NK-92 (cell line): Measurements from ENCODE around the gene HTR3E.
"Not testable (repeated sequence)": the region's sequence is repeated elsewhere in the genome, so short reads cannot be mapped to it uniquely, and the experiment has no call there.

ENCODE experiments used
- DNase-seq: peaks from one replicate; lab custom pipeline; 2025; ENCODE audit not compliant: unreplicated experiment; lab: John Stamatoyannopoulos, UW

HTR3E gene, protein sequence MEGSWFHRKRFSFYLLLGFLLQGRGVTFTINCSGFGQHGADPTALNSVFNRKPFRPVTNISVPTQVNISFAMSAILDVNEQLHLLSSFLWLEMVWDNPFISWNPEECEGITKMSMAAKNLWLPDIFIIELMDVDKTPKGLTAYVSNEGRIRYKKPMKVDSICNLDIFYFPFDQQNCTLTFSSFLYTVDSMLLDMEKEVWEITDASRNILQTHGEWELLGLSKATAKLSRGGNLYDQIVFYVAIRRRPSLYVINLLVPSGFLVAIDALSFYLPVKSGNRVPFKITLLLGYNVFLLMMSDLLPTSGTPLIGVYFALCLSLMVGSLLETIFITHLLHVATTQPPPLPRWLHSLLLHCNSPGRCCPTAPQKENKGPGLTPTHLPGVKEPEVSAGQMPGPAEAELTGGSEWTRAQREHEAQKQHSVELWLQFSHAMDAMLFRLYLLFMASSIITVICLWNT

DNA sequence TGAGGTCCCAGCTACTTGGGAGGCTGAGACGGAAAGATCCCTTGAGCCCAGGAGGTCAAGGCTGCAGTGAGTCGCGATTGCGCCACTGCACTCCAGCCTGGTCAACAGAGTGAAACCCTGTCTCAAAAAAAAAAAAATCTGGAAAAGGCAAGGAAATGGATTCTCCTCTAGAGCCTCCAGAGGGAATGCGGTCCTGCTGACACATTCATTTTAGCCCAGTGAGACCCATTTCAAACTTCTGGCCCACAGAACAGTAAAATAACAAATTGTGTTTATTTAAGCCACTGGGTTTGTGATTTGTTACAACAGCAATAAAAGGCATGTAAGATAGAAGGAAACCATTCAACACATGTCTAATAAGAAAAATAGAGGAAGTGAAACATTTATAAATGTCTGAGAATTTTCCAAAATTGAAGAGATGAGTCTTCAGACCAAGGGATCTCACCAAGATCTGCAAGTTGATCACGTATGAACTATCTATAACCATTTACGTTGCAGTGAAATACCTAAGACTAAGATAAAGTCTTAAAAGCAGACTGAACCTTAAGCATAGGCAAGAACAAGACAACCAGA lies at the start of gene HTR3E:
HTR3E (plus strand) TSS at position 254 of the 573 bp plus-strand sequence. CDS start 466 bp downstream, outside the sequence.
- DNase-seq = no peak

DNA sequence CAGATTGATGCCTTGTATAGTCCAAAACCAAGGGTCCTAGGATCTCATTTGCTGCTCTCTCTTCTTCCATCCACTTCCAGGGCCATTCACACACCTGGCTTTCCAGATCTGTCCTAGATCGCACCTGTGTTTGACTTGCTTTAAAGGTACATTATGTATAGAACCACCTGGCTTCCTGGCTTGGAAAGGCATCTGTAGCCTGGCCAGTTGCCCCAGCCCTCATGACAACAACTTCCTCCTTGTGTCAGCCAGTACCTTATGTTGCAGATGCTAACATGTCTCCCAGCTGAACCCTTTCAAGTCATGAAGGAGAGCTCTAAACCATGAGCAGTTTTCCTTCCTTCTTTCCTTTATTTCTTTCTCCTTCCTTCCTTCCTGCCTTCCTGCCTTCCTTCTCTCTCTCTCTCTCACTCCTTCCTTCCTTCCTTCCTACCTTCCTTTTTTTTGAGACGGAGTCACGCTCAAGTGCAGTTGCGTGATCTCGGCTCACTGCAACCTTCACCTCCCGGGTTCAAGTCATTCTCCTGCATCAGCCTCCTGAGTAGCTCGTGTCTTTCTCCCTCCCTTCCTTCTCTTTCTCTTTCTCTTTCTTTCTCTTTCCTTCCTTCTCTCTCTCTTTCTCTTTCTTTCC lies 46.5 kb upstream of the HTR3E start:
- no peak for DNase-seq

DNA sequence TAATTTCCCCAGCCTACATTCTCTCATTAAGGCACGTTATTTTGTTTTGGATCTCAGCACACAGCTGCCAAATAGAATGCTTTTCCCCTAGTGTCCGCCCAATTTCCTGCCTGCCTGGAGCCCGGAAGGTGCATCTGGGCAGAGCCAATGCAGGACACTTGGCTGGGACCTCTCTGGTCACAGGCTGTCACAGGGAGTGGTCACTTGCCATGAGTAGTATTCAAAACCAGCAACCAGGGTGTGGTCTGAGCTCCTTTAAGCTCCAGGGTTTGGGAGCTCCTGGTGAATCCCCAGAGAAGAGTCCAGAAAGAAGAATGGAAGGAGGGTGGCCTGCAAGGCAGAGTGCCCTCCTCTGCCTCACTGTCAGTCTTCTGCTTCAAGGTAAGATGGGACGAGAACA lies 44.1 kb upstream of the HTR3E start, which contains the start of gene HTR3C:
HTR3C (plus strand) TSS at position 281 of the 400 bp plus-strand sequence; CDS start at position 315, 34 bp downstream.
- no peak for DNase-seq

DNA sequence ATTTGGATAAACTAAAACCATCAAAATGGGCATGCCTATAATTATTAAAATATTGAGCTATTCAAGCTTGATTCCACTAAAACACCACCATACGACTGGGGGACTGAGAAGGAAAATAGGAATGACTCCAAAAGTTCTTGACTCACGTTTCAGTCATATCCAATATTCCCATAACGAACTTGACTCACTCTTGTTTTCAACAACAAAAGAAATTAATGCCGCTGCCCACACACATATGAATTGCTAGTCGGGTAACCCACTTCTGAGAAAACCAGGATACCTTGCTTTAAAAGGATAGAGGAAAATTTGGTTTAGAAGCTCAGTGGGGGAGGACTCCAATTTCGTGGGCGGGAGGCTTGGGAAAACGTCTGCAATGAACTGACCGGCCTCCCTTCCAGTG lies 38.8 kb upstream of the HTR3E start:
- DNase-seq = no peak

DNA sequence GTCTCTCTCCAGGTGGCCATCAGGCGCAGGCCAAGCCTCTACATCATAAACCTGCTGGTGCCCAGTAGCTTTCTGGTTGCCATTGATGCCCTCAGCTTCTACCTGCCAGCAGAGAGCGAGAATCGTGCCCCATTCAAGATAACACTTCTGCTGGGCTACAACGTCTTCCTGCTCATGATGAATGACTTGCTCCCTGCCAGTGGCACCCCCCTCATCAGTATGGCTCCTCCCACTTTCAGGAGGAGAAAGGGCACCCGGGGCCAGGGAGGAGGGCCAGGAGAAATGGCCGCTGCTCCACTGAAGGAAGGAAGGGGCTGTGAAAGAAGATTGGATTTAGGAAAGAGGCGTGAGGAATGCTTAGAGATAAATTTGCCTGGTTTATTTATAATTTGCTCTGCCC lies 37.4 kb upstream of the HTR3E start:
- no peak for DNase-seq

DNA sequence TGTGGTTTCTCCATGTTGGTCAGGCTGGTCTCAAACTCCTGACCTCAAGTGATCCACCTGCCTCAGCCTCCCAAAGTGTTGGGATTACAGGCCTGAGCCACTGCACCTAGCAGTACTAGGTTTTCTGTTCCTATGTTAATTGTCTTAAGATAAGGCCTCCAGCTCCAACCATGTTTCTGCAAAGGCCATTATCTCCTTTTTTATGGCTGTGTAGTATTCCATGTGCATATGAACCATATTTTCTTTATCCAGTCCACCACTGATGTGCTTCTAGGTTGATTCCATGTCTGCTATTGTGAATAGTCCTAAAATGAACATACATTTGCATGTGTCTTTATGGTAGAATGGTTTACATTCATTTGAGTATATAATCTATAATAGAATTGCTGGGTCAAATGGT lies 34.2 kb upstream of the HTR3E start:
- DNase-seq = no peak

DNA sequence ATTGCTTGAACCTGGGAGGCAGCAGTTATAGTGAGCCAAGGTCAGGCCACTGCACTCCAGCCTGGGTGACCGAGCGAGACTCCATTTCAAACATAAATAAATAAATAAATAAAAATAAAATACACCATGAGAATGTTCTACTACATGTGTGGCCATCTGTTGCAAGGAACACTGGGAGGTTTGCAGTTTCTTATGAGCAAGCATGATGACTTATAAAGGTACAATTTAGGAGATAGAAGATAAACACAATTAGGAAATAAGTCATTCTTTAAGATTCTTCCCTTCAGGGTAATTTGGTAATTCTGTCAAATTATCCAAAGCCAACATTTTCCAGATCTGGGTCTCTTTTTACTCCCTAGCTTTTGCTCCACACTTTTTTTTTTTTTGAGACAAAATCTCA lies 30.7 kb upstream of the HTR3E start:
- DNase-seq = no peak

DNA sequence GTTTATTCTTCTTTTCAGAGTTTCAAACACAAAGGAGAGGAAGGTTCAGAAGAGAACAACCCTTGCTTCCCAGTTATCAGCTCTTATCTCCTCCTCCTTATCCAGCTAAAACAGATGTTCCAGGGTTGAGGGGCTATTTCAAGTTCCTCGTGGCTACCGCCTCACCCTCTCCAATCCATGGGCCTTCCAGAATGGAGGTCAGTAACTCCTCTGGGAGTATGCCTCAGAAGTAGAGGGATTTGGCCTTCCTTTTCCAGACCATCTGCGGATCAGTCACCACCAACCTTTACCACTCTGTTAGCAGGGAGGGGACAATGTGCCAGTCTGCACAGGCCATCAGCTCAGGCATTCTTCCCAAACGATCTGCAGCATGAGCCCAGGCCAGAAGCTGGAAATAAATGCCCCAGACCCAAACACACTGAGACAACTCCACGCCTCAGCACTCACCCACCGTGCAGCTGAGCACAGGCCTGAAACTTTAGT lies 29.2 kb upstream of the HTR3E start:
- DNase-seq = no peak

DNA sequence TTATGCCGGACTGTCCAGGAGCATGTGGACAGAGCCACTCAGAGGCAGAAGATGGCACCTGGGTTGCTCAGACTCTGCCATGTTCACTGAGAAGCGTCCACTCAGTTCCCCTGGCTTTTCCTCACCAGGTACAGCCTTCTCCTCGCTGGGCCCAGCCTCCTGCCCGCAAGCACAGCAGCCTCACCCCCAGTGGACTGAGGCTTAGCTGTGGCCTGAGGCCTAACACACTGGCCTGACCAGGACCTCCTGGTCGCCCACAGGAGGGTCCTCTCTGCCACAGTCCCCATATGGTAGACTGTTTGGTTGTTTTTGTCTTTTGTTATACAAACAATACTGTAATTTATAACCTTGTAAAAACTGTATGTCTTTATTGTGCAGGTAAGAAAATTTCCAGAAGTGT lies 28.5 kb upstream of the HTR3E start:
- DNase-seq = no peak

DNA sequence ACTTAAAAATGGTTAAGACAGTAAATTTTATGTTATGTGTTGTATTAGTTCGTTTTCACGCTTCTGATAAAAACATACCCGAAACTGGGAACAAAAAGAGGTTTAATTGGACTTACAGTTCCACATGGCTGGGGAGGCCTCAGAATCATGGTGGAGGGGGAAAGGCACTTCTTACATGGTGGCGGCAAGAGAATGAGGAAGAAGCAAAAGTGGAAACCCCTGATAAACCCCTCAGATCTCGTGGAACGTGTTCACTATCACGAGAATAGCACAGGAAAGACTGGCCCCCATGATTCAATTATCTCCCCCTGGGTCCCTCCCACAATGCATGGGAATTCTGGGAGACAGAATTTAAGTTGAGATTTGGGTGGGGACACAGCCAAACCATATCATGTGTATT lies 25.7 kb upstream of the HTR3E start:
- DNase-seq = not testable (repeated sequence)

DNA sequence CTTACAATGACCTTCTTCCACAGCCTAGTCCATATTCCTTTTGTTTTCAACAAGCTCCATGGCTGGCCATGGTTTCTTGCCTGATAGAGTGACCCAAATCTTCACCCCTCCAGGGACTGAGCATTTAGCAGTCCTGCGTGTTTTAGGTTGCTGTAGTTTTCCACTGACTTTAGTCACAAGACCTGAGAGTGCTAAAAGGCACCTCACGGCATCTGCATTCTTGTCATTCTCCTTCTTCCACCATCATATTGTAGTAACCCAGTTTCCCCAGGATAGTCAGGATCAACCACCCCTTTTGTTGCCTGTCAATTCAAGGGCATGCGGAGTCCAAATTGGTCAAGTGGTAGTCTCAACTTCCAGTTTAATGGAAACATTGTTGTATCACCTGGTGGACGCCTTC lies 23.2 kb upstream of the HTR3E start:
- DNase-seq = no peak

DNA sequence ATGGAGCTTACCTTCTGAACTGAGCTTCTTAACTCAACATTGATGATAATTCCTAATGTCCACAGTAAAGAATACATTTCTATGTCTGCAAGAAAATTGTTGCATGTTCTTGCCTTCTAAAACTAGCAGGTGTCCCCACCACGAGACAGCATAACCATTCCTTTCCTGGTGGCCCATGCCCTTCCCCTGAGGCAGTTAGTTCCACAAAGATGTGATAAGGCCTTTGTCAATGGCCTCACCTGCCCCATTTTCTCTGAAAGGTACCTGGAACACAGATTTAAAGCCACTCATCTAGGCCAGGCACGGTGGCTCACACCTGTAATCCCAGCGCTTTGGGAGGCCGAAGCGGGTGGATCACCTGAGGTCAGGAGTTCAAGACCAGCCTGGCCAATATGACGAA lies 21.0 kb upstream of the HTR3E start:
- no peak for DNase-seq

DNA sequence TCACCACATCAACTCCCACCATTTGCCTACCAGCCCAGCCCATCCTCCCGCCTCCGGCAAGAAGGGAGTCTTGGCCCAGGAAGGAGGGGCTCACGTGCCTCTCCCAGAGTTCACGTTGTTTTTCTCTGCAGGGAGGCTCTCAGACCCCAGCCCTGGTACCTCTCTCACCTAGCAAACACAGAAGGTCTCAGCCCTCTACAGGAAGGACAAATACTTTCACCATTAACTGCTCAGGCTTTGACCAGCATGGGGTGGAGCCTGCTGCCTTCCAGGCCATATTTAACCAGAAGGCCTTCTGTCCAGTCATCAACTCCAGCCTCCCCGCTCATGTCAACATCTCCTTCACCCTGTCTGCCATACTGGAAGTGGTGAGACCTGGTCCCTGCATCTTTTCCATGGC lies 19.0 kb upstream of the HTR3E start:
- DNase-seq = no peak

DNA sequence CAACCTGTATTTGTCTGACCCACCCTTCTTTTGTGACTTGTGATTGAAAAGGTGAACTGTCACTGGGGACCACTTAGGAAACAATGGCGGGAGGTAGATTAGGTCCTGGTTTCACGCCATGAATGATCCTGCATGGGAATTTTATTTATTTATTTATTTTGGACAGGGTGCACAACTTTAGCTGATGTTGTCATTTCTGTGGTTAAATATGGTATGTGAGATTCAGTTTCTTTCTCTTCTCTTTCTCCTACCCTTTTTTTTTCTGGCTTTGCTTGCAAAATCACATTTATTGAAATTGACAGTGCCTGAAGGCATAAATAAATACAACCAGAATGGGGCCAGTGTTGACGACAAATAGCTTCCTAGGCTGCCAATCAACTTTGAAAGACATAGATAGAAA lies 18.0 kb upstream of the HTR3E start:
- no peak for DNase-seq

DNA sequence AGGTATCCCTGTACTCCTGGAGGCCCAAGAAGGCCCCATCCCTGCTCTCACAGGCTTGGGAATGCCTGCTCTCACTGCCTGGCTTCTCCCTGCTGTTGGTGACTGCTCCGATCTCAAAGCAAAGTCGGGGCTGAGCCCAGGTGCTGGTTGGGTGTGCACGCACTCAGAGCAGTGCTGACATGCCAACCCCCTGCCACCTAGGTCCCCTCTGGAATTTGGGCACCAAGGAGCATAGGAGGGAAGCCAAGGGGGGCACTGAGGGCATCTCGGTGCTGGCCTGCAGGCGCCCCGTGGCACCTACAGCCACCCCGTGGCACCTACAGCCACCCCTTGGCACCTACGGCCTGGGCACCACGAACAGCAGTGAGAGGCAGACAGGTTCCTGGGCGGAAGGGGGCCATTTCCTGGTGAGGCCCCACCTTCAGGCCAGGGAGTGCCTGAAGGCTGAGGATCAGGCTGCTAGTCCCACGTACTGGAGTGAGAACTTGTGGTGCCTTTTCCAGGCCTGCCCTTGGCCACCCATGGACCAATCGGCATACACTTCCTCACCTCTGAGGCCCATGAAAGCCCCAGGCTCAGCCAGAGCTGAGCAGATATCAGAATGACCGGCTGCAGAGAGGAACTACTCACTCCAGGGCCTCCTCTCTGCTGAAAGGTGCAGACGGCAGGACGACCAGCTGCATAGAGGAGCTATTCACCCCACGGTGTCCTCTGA lies 15.6 kb upstream of the HTR3E start:
- no peak for DNase-seq

DNA sequence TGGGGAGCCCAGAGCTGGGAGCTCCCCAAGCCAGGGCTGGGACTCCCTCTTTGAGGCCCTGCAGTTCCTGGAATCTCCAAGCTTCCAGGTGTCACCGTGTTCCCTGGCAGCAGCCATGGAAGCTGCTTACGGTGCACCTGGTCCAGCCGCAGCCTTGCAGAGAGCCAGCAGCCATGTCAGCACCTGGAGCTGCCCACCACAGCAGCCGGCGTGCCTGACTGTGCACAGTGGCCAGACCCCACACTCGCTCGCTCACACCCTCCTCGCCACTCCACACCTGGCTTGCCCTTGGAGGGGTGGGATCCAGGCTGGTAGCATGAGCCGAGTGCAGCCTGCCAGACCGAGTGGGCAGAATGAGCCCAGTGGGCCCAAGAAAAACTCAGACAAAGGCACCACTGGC lies 14.8 kb upstream of the HTR3E start:
- no peak for DNase-seq

DNA sequence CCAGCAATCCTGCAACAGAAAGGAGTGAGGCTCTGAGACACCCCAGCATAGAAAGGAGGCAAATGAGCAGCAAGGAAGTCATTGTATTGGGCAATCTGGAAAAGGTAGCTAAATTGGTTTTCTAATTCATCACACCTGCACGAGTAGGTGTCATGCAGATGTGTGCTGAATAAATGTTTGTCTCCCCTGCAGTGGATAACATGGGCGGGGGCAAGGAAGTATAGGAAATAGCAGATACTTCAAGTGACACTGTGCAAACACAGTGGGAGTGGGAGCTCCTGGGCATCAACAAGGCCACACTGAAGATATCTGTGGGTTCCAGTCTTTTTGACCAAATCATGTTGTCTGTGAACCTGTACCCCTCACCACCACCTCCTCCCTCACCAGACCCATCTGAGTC lies 14.4 kb upstream of the HTR3E start:
- DNase-seq = no peak

DNA sequence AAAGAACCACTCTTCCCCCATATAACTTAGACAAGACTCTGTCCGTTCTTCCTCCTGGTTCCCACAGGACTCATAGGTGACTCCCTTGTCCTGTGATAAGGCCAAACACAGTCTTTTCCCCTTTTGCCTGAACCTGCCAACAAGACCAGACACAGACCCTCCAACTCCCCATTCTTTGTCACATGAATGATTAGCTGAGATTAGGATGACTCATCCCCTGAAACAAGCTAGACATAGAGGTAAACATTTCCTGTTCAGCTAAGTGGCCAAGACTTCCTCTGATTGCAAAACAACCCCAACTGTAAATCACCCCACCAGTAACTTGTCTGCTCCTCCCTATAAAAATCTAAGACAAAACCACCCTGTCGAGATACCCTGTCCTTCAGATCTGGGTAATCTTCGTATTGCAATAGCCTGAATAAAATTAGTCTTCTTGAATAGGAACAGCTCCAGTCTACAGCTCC lies 11.4 kb upstream of the HTR3E start:
- DNase-seq = no peak

DNA sequence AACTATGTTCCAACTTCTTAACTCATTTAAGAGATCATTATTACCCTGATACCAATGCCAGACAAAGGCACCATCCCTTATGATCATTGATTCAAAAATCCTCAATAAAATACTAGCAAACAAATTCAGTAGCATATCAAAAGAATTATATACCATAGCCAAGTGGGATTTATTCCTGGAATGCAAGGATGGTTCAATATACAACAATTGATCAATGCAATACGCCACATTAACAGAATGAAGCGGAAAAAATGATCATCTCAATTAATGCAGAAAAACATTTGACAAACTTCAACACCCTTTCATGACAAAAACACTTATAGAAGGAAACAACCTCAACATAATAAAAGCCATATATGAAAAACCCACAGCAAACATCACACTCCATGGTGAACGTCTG lies 4.7 kb upstream of the HTR3E start:
- no peak for DNase-seq

DNA sequence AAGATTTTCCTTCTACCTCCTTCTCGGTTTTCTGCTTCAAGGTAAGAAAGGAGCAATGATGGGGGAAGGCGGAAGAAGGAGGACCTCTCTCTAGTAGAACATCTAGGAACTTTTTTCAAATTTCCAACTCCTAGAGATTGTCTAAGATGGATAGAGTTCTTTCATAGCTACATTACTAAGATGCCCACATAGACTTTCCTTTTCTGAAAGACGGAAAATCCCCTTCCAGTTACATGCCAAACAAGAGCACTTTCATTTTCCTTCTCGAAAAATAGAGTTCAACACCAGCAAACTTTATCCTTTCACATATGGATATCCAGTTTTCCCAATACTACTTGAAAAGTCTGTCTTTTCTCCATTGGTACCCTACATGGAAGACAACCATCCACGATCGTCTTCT lies 692 bp downstream of the HTR3E start:
- DNase-seq = no peak
